GM06990 (cell line): ENCODE results near the gene SLFNL1.

Experiments
- DNase-seq: peaks from one replicate; pipeline ENCODE4 v3.0.0-alpha.2; 2011; ENCODE audit not compliant: insufficient read length; ENCODE audit errors: extremely low read depth
- H3K27me3 ChIP-seq: replicated peaks from 2 replicates; pipeline ENCODE4 v1.6.0; 2011; ENCODE audit warnings: low read length; ENCODE audit not compliant: control insufficient read depth, insufficient read depth
- H3K36me3 ChIP-seq: 2 replicates; pipeline ENCODE4 v1.5.1; 2011; ENCODE audit warnings: low read length; ENCODE audit not compliant: control insufficient read depth, insufficient read depth
- H3K4me3 ChIP-seq: replicated peaks from 2 replicates; pipeline ENCODE4 v1.5.1; 2011; ENCODE audit warnings: low read depth, mild to moderate bottlenecking, control low read depth, low read length
- TF ChIP-seq, protein P1 (sequence below): IDR thresholded peaks from 2 replicates; pipeline ENCODE4 v1.5.1; 2011; ENCODE audit warnings: low read length, control low read depth, mild to moderate bottlenecking, inconsistent platforms; ENCODE audit not compliant: insufficient read depth, poor library complexity, severe bottlenecking

SLFNL1 gene

DNA sequence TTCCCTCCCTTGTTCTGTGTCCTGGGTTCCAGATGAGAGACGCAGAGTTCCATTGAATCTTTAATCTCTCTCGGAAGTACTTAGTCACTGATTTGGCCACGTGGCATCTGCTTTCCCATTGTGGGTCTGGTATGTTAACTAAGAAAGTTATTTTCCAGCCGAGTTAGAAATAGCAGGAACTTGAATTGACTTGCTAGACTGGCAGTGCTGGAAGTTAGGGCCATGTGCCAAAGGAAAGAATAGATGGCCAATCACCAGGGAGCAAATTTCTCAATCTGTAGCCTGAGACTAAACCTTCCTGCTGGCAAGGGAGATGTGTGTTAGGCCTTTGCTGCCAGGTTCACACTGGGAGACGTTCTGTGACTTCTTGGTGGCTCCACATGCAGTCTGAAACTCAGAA lies 24.2 kb upstream of the SLFNL1 start:
- DNase-seq: no peak
- peaks cover 17% of the 10 kb centered on the region for H3K36me3 ChIP-seq
- H3K27me3 ChIP-seq: no peaks in the 10 kb centered on the region
- no peak overlapping the region for H3K4me3 ChIP-seq
- TF ChIP-seq, protein P1, sequence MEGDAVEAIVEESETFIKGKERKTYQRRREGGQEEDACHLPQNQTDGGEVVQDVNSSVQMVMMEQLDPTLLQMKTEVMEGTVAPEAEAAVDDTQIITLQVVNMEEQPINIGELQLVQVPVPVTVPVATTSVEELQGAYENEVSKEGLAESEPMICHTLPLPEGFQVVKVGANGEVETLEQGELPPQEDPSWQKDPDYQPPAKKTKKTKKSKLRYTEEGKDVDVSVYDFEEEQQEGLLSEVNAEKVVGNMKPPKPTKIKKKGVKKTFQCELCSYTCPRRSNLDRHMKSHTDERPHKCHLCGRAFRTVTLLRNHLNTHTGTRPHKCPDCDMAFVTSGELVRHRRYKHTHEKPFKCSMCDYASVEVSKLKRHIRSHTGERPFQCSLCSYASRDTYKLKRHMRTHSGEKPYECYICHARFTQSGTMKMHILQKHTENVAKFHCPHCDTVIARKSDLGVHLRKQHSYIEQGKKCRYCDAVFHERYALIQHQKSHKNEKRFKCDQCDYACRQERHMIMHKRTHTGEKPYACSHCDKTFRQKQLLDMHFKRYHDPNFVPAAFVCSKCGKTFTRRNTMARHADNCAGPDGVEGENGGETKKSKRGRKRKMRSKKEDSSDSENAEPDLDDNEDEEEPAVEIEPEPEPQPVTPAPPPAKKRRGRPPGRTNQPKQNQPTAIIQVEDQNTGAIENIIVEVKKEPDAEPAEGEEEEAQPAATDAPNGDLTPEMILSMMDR: no peak

DNA sequence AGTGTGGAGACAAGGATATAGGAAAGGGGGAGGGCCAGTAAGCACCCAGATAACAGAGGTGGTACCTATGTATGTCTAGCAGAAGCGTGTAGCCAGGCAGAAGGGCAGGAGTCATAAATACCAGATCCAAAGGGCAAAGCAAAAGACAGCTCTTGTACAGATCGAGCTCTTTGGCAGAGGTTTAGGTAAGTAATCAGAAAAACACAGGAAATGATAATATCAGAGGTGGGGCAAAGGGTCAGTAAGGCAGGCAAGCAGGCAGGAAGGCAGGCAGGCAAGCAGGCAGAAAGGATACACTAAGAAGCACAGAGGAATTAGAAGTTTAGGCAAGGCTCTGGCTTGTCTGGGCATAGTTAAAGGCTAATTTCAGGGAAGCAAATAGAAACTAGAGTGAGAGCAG lies 22.7 kb upstream of the SLFNL1 start:
- TF ChIP-seq, protein P1: no peak
- Histone ChIP-seq H3K27me3 (no peaks in the 10 kb centered on the region), H3K36me3 (peaks cover 14% of the 10 kb centered on the region), H3K4me3 (no peak overlapping the region)
- DNase-seq: no peak

GRCh38 chr1:41041614-41042270 lies 20.2 kb upstream of the SLFNL1 start:
- TF ChIP-seq, protein P1: no peak
- DNase-seq: no peak
- Histone ChIP-seq H3K4me3 (no peak overlapping the region), H3K27me3 (no peaks in the 10 kb centered on the region), H3K36me3 (peaks cover 16% of the 10 kb centered on the region)

DNA sequence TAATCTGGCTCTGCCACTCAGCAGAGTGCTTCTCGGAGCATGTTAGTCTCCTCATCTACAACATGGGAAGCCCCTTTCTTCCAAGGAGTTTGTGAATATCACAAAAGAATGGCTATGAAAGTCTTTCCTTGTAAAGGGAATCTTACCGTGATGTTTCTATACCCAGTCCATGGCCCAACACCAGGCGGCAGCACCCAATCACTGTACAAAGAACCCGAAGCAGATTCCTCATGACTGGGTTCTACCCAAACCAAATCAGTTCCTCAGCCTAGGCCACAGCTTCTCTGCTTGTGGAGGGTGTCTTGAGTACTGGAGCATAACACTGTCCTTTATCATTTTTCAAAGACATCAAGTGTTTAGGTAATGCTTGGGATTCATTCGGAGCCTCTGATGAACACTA lies 16.6 kb upstream of the SLFNL1 start:
- TF ChIP-seq, protein P1: no peak
- Histone ChIP-seq H3K27me3 (no peaks in the 10 kb centered on the region), H3K4me3 (no peak overlapping the region), H3K36me3 (peaks cover 10% of the 10 kb centered on the region)
- no peak for DNase-seq

- Histone ChIP-seq H3K36me3 (peaks cover 10% of the 10 kb centered on the region), H3K4me3 (no peak overlapping the region), H3K27me3 (no peaks in the 10 kb centered on the region)
- TF ChIP-seq, protein P1: no peak
- no peak for DNase-seq
Measured at GRCh38 chr1:41037116-41037903, 15.8 kb upstream of the SLFNL1 start.

DNA sequence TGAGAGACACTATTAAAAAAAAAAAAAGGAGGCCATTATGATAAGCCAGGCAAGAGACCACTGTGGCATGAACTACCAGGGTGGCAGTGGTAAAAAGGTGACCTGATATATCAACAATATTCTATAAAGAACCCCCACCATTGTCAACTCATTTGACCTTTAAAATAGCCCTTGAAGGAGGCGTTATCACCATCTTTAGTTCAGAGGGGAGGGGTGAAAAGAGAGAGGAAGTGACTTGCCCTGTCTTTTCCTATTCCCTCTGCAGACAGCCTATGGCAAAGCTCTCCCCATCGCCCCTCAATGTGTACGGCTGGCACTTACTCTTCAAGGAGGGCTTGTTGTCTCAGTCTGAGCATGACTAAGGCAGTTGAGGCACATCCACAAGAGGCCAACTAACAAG lies 11.7 kb upstream of the SLFNL1 start:
- Histone ChIP-seq H3K4me3 (no peak overlapping the region), H3K27me3 (no peaks in the 10 kb centered on the region), H3K36me3 (peaks cover 17% of the 10 kb centered on the region)
- TF ChIP-seq, protein P1: no peak
- no peak for DNase-seq
